ENCODE measurements around the gene NR0B1.

- TF ChIP-seq, protein P1, sequence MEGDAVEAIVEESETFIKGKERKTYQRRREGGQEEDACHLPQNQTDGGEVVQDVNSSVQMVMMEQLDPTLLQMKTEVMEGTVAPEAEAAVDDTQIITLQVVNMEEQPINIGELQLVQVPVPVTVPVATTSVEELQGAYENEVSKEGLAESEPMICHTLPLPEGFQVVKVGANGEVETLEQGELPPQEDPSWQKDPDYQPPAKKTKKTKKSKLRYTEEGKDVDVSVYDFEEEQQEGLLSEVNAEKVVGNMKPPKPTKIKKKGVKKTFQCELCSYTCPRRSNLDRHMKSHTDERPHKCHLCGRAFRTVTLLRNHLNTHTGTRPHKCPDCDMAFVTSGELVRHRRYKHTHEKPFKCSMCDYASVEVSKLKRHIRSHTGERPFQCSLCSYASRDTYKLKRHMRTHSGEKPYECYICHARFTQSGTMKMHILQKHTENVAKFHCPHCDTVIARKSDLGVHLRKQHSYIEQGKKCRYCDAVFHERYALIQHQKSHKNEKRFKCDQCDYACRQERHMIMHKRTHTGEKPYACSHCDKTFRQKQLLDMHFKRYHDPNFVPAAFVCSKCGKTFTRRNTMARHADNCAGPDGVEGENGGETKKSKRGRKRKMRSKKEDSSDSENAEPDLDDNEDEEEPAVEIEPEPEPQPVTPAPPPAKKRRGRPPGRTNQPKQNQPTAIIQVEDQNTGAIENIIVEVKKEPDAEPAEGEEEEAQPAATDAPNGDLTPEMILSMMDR (conservative IDR thresholded peaks at IDR 0.05; ENCODE audit: low read depth in 2 of 2): no peak
- TF ChIP-seq EZH2 (IDR thresholded peaks at IDR 0.05; ENCODE audit: low read depth, unreplicated experiment): no peak
- TF ChIP-seq CREB1 (CRISPR knock-in tag; IDR thresholded peaks at IDR 0.05; ENCODE audit: low read depth): no peak
- TF ChIP-seq POLR2AphosphoS5 (IDR thresholded peaks at IDR 0.05; ENCODE audit: low read depth): no peak
- TF ChIP-seq REST (IDR thresholded peaks at IDR 0.05; ENCODE audit: unreplicated experiment): no peak
- TF ChIP-seq JUNB (IDR thresholded peaks at IDR 0.05; ENCODE audit: unreplicated experiment): no peak
- TF ChIP-seq STAT1 (IDR thresholded peaks at IDR 0.05; ENCODE audit: unreplicated experiment): no peak
- no peak for TF ChIP-seq EZH2phosphoT487 (IDR thresholded peaks at IDR 0.05; ENCODE audit: unreplicated experiment)
- TF ChIP-seq ZNF331 (CRISPR knock-in tag; IDR thresholded peaks at IDR 0.05; ENCODE audit: low read depth): no peak
These were observed 12.6 kb downstream of the NR0B1 start for GRCh38 chrX:30296408-30297254.

Data from GM23338 (cell line).